Testis (tissue), 2 donors: ENCODE results near the gene C17orf75.

Experiments
- POLR2A ChIP-seq: fragments of 450-650 bp; IDR thresholded peaks from one replicate; pipeline ENCODE4 v1.6.1; 2017; ENCODE audit warnings: antibody characterized with exemption, mild to moderate bottlenecking, moderate library complexity
- TF ChIP-seq, protein P1 (sequence below), 3 experiments: fragments of 450-650 bp in 2 of 3; fragments of 200-600 bp in 1 of 3; sonication (generic) in 1 of 3; IDR thresholded peaks; one replicate each; pipeline ENCODE4 v1.5.1; 2016 to 2019; ENCODE audit warnings: antibody characterized with exemption in 3 of 3, mild to moderate bottlenecking in 2 of 3, moderate library complexity in 1 of 3

DNA sequence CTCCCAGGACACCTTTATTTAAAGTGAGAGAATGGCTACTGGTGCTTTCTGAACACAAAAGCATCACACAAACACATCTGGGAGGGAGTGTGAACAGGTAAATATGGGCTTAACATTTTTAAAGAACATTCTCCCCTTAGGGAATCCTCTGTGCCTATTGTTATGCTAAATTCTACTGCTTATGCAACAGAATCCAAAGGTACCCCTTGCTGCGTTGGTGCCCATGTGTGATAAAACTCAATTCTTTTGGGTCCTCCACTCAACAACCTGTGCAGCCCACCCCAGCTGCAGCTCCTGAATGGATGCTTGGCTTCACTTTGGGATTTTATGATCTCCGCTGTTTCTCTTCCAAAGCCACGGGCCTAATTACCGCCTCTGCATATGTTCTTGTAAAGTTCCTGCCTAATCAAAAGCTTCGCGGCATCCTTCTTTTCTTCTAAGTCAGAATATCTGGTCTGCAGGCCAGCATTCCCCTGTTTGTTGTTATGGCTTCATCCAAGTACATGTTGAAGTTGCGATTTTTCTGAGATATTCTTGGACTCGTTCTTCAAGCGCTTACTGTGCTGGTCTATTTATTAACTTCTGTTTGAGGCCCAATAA lies 52.4 kb downstream of the C17orf75 start:
- TF ChIP-seq, protein P1, sequence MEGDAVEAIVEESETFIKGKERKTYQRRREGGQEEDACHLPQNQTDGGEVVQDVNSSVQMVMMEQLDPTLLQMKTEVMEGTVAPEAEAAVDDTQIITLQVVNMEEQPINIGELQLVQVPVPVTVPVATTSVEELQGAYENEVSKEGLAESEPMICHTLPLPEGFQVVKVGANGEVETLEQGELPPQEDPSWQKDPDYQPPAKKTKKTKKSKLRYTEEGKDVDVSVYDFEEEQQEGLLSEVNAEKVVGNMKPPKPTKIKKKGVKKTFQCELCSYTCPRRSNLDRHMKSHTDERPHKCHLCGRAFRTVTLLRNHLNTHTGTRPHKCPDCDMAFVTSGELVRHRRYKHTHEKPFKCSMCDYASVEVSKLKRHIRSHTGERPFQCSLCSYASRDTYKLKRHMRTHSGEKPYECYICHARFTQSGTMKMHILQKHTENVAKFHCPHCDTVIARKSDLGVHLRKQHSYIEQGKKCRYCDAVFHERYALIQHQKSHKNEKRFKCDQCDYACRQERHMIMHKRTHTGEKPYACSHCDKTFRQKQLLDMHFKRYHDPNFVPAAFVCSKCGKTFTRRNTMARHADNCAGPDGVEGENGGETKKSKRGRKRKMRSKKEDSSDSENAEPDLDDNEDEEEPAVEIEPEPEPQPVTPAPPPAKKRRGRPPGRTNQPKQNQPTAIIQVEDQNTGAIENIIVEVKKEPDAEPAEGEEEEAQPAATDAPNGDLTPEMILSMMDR (IDR thresholded peaks at IDR 0.05): no peak
- no peak for TF ChIP-seq POLR2A
